CD1c-positive myeloid dendritic cell (primary cell): ENCODE measurements around the gene SLC35C1.

Experiments used
- DNase-seq: peaks from one replicate; pipeline ENCODE4 v3.0.0-alpha.2; 2016; ENCODE audit errors: extremely low spot score

Gene SLC35C1

GRCh38 chr11:45804761-45805304 is at the start of gene SLC35C1:
SLC35C1 (plus strand) TSS chr11:45805149; CDS start chr11:45805802, 653 bp downstream.
- peak; percentile 97 for DNase-seq

GRCh38 chr11:45755281-45755859 is 49.6 kb upstream of the SLC35C1 start:
- no peak for DNase-seq

- no peak for DNase-seq
Observed at GRCh38 chr11:45756384-45757010, 48.5 kb upstream of the SLC35C1 start.

GRCh38 chr11:45757672-45758071 is 47.3 kb upstream of the SLC35C1 start:
- no peak for DNase-seq

- no peak for DNase-seq
Observed at GRCh38 chr11:45761659-45762058, 43.3 kb upstream of the SLC35C1 start.

- no peak for DNase-seq
Observed at GRCh38 chr11:45765107-45765668, 39.8 kb upstream of the SLC35C1 start.

- no peak for DNase-seq
Observed at GRCh38 chr11:45765836-45766235, 39.1 kb upstream of the SLC35C1 start.

- DNase-seq, result no peak
Observed at GRCh38 chr11:45766469-45766868, 38.5 kb upstream of the SLC35C1 start.

GRCh38 chr11:45768486-45768885 is 36.5 kb upstream of the SLC35C1 start:
- DNase-seq, result no peak

DNA sequence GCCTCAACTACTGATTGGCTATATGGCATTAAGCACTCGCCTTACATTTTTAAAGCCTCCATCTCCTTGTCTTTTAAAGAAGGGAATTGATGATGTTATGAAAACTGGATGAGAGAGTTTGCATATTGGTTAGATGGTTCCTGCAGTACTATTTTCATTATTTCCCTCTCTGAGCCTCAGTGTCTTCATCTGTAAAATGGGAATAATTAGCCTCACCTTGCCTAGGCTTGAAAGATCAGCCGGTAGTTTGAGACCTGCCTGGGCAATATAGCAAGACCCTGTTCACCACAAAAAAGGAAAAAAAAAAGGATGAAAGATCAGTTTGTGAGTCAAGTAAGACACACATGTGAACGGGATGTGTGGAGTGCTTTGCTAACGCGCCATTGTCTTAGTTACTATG is 35.0 kb upstream of the SLC35C1 start:
- DNase-seq, result no peak

DNA sequence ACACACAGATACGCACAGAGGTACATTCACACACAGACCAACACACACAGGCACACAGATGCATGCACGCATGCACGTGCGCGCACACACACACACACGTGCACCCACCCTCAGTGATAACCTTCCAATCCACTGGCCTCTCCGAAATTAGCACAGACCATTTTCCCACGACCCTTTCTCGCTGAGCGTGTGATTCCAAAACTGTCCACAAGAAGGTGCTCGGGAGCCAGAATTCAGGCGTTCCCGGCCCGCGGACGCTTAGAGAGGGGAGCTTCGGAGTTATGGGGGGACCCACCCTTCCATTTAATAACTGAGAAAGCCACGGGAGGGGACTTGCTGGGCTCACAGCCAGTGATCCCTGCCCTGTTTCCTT is 33.8 kb upstream of the SLC35C1 start:
- DNase-seq, result peak; percentile 80

DNA sequence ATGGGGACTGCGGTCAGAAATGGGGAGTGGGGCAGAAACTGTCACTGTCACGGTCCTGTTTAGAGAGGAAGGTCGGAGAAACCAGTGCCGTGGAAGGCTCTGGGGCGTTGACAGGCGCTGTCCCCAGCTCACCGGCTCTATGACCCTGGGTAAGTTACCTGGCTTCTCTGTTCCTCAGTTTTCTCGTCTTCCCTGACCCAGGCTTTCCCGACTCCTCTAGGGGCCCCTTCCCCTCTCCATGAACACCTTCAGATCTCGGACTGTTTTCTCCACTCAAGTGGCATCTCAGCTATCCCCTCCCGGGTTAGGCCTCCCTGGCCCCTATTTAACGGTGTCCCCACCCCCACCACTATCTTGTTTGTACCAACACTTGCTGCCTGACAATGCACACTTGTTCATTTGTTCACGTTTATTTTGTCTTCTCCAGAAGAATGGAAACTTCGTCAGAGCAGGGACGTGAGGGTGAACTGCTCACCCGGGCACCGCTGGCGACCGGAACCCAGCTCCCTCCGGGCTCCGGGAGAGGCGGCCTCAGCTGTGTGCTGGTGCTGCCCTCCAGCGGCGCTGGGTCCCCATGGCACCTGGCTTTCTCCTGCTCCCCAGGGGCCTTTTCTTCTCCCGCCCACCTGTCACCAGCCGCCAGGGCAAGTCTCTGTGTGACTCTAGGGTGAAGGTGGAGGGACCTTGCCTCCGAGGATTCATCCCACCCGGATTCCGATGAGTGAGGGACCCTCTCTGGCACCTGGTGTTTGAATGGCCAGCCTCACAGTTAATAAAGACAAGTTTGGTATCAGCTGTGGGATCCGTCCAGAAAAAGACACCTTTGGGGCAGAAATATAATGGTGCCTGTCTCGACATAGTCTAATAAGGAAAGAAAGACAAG is 33.1 kb upstream of the SLC35C1 start:
- DNase-seq, result peak; percentile 89

GRCh38 chr11:45772449-45772774 is 32.5 kb upstream of the SLC35C1 start:
- DNase-seq, result no peak

DNA sequence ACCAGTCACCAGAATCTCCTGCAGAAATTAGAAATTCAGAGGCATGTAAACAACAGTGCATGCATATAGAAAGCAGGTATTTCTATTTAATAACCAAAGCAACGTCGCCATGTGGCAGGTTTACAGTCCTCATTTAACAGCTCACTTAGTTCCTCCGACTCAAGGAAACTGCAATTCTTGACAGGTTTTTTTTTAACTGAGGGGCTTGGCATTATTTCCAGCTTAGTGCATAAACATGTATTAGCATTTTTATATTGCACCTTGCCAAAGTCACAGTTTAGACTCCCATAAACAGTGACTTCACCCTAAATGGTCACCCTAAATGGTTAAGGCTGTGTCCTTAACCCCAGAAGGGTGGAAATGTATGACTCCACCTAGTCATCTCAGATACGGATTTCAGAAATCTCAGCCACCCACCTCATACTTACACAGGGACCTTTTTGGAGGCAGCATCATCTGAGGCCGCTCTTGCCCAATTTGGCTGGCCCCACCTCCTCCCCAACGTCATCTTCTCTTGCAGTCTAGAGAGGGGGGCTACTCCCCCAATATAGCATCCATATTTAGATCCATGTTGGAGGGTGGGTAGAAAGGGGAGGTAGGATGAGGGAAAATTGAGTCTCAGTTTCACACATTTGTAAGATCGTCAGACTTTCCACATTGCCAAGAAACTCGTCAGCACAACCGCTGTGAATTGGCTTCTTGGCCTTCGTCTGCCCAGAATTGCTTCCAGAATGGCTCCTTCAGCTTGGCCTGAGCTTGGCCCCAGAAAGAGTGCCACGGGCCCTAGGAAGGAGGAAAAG is 31.8 kb upstream of the SLC35C1 start:
- DNase-seq, result no peak

DNA sequence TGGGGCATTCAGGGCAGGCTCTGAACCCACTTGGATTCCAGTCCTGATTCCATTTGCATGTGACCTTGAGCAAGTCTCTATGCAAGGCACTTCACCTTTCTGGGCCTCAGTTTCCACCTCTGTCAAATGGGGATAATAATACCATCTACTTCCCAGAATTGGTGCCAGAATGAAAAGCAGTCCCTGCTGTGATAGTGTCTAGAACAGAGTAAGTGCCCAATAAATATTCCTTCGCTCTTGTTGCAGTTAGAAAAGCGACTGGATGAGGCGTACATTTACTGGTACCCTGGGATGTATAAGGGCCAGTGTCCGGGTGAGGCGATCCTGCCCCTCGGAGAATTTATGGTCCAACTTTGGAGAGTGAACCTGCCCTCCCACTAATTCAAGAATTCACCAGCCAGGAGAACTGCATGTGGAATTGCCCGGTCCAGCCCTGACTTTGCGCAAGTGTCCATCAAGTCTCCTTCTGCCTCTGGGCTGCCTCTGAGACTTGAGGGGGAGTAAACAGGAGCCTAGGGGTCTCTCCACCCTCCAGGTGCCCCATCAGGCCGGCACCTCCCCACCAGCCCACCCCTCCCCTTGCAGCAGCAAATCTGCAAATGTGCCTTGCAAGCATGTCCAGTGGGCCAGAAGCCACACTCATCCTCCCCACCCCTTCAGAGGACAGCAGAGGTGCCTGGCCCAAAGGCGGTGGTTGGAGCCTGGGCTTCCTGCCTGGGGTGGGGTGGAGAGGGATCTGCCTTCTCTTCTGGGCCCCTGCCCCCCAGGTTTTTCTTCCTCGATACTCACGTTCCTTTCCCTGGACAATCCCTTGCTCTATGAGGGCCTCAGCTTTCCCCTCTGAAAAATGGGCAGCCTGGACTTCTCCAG is 30.9 kb upstream of the SLC35C1 start:
- DNase-seq, result no peak

GRCh38 chr11:45774786-45775185 is 30.2 kb upstream of the SLC35C1 start:
- DNase-seq, result no peak

GRCh38 chr11:45777127-45777969 is 27.6 kb upstream of the SLC35C1 start:
- DNase-seq, result no peak

DNA sequence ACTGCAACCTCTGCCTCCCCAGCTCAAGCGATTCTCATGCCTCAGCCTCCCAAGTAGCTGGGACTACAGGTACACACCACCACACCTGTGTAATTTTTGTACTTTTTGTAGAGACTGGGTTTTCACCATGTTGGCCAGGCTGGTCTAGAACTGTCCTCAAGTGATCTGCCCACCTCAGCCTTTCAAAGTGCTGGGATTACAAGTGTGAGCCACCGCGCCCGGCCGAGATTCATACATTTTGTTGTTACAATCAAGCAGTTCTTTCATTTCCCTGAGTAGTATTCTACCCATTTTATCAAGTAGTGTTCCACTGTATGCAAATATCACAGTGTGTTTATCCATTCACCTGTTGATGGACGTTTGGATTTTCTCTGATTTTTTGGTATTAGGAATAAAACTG is 26.6 kb upstream of the SLC35C1 start:
- no peak for DNase-seq

- DNase-seq, result no peak
Observed at GRCh38 chr11:45779602-45780001, 25.3 kb upstream of the SLC35C1 start.

DNA sequence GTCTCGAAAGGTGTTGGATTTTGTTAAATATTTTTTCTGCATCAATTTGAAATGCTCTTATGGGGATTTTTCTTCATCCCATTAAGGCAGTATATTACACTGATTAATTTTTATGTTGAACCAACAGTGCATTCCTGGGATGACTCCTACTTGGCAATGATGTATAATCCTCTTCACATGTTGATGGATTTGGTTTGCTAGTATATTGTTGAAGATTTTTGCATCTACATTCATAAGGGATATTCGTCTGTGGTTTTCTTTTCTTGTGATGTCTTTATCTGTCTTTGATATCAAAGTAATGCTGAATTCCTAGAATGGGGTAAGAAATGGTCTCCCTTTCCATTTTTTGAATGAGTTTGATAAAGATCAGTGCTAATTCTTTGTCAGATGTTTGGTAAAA is 18.7 kb upstream of the SLC35C1 start:
- no peak for DNase-seq
